ENCODE data around the gene NTRK3. TPM values are rescaled to one million over a fixed set of nuclear protein-coding genes. Genes with fewer than 3 reads are reported as not detected.

The NTRK3 gene
- total RNA-seq, 1 experiment from 2014 or later: not detected

DNA sequence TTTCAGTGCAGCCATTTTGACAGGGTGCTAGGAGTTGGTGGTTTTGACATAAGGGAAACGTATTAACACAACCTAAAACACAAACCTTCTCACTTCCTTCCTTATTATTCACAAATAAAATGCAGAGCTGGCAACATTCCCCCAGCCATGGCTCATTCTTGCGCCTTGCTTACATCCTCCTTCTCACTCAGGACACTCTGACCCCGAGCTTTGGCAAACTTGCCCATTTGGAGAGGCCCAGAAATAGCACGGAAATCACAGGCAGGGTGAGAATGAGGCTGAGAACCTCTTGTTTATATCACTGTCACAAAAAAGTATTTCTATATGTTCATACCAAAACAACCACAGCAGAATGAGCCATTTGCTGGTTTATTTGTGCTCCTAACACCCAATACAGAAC is 244.3 kb downstream of the NTRK3 start:
- H3K79me2 ChIP-seq (ENCODE audit: low read depth): no peaks in the 10 kb centered on the region
- H3F3A ChIP-seq (ENCODE audit: insufficient read depth, low read depth): no peaks in the 10 kb centered on the region
- H3K9me3 ChIP-seq (ENCODE audit: insufficient read depth, low read depth): no peaks in the 10 kb centered on the region
- POLR2A ChIA-PET (ENCODE audit: unreplicated experiment): no interaction called here
- no peak overlapping the region for H2AFZ ChIP-seq
- TF ChIP-seq EZH2 (IDR thresholded peaks at IDR 0.05; ENCODE audit: low read depth): no peak
- TF ChIP-seq, protein P1, sequence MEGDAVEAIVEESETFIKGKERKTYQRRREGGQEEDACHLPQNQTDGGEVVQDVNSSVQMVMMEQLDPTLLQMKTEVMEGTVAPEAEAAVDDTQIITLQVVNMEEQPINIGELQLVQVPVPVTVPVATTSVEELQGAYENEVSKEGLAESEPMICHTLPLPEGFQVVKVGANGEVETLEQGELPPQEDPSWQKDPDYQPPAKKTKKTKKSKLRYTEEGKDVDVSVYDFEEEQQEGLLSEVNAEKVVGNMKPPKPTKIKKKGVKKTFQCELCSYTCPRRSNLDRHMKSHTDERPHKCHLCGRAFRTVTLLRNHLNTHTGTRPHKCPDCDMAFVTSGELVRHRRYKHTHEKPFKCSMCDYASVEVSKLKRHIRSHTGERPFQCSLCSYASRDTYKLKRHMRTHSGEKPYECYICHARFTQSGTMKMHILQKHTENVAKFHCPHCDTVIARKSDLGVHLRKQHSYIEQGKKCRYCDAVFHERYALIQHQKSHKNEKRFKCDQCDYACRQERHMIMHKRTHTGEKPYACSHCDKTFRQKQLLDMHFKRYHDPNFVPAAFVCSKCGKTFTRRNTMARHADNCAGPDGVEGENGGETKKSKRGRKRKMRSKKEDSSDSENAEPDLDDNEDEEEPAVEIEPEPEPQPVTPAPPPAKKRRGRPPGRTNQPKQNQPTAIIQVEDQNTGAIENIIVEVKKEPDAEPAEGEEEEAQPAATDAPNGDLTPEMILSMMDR (conservative IDR thresholded peaks at IDR 0.05): no peak
- no peaks in the 10 kb centered on the region for H4K20me1 ChIP-seq (ENCODE audit: insufficient read depth)
- no peaks in the 10 kb centered on the region for H3K36me3 ChIP-seq (ENCODE audit: low read depth)
- H3K4me2 ChIP-seq: no peak overlapping the region
- no peak overlapping the region for H3K27ac ChIP-seq
- CTCF ChIA-PET: no interaction called here
- no peaks in the 10 kb centered on the region for H3K9me2 ChIP-seq (ENCODE audit: insufficient read depth)
- H3K27me3 ChIP-seq (ENCODE audit: insufficient read depth, low read depth): no peaks in the 10 kb centered on the region
- no peak overlapping the region for H3K4me3 ChIP-seq
- DNase-seq: no peak
- no TSS peak for BruUV-seq (replicated peaks)
- no peaks in the 10 kb centered on the region for H3K4me1 ChIP-seq (replicated peaks; ENCODE audit: insufficient read depth)
- intact Hi-C loops (cut with micrococcal nuclease; ENCODE audit: unreplicated experiment): no loop called here

DNA sequence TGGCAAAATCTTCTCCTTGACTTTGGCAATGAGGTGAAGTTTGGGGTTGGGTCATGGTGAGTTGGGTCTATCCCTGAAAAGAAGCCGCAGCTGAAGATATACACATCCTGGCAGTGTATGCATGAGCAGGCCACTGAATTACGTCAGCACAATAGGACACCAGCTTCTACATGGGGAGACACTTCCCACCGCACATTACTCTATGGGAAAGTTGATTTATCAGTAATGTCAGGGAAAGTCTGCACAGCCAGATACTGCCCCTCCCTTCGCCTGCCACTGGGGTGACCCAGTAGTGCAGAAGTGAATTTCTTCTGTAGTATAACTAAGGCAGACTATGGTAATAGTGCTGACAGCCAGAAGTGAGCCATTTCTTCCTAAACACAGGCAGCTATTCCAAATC is 245.0 kb downstream of the NTRK3 start:
- intact Hi-C loops (cut with micrococcal nuclease; ENCODE audit: unreplicated experiment): no loop called here

DNA sequence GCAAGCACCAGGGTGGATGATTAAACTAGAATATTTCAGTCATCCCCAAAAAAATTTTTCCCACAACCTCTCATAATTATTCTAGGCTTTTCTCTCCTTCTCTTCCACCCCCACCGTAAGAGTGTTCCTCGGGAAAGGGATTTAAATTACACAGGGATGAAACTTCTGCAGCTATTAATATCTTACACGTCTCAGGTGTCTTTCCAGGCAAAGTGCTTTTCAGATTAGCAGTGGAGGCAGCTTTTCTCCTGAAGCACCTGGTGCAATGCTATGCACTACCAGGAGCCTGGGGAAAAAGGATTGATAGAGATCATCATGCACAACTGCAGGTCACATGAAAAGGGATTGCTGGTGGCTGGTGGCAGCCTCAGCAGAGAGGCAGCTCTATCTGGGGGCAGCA is 250.4 kb downstream of the NTRK3 start:
- H3K9me3 ChIP-seq (ENCODE audit: insufficient read depth, low read depth): no peaks in the 10 kb centered on the region
- TF ChIP-seq, protein P1 (conservative IDR thresholded peaks at IDR 0.05): no peak
- TF ChIP-seq EZH2 (IDR thresholded peaks at IDR 0.05; ENCODE audit: low read depth): no peak
- H3K9me2 ChIP-seq (ENCODE audit: insufficient read depth): no peaks in the 10 kb centered on the region
- H3K36me3 ChIP-seq (ENCODE audit: low read depth): no peaks in the 10 kb centered on the region
- H3K4me2 ChIP-seq: no peak overlapping the region
- H3K4me3 ChIP-seq: no peak overlapping the region
- no peaks in the 10 kb centered on the region for H3K4me1 ChIP-seq (replicated peaks; ENCODE audit: insufficient read depth)
- H3K79me2 ChIP-seq (ENCODE audit: low read depth): no peaks in the 10 kb centered on the region
- H3K27me3 ChIP-seq (ENCODE audit: insufficient read depth, low read depth): no peaks in the 10 kb centered on the region
- ChIA-PET CTCF (no interaction called here), POLR2A (ENCODE audit: unreplicated experiment) (no interaction called here)
- intact Hi-C loops (cut with micrococcal nuclease; ENCODE audit: unreplicated experiment): no loop called here
- no peaks in the 10 kb centered on the region for H4K20me1 ChIP-seq (ENCODE audit: insufficient read depth)
- DNase-seq: no peak
- no peak overlapping the region for H2AFZ ChIP-seq
- no TSS peak for BruUV-seq (replicated peaks)
- no peak overlapping the region for H3K27ac ChIP-seq
- H3F3A ChIP-seq (ENCODE audit: insufficient read depth, low read depth): no peaks in the 10 kb centered on the region

More for the DNA sequence above, 245.0 kb downstream of the NTRK3 start:
- no TSS peak for BruUV-seq (replicated peaks)
- no peaks in the 10 kb centered on the region for H3F3A ChIP-seq (ENCODE audit: insufficient read depth, low read depth)
- TF ChIP-seq, protein P1 (conservative IDR thresholded peaks at IDR 0.05): no peak
- no peak for TF ChIP-seq EZH2 (IDR thresholded peaks at IDR 0.05; ENCODE audit: low read depth)
- no peaks in the 10 kb centered on the region for H3K4me1 ChIP-seq (replicated peaks; ENCODE audit: insufficient read depth)
- no peaks in the 10 kb centered on the region for H3K36me3 ChIP-seq (ENCODE audit: low read depth)
- H3K4me3 ChIP-seq: no peak overlapping the region
- no peak for DNase-seq
- H3K27me3 ChIP-seq (ENCODE audit: insufficient read depth, low read depth): no peaks in the 10 kb centered on the region
- ChIA-PET CTCF (no interaction called here), POLR2A (ENCODE audit: unreplicated experiment) (no interaction called here)
- H2AFZ ChIP-seq: no peak overlapping the region
- no peaks in the 10 kb centered on the region for H3K9me2 ChIP-seq (ENCODE audit: insufficient read depth)
- no peaks in the 10 kb centered on the region for H3K9me3 ChIP-seq (ENCODE audit: insufficient read depth, low read depth)
- H4K20me1 ChIP-seq (ENCODE audit: insufficient read depth): no peaks in the 10 kb centered on the region
- H3K79me2 ChIP-seq (ENCODE audit: low read depth): no peaks in the 10 kb centered on the region
- H3K4me2 ChIP-seq: no peak overlapping the region
- no peak overlapping the region for H3K27ac ChIP-seq

All from PC-9 (cell line).